OCI-LY3 (cell line): ENCODE data around the gene OSBPL2.

Source experiments
- H2AFZ ChIP-seq: fragments of 200-600, 300-600 bp; shearing (Covaris generic); 2 replicates; pipeline ENCODE4 v1.6.0; 2014; ENCODE audit warnings: antibody characterized with exemption, low read depth, low read length
- H3K27ac ChIP-seq: fragments of 200-600, 300-600 bp; sonication (generic); 2 replicates; pipeline ENCODE4 v1.5.1; 2014; ENCODE audit warnings: mild to moderate bottlenecking, low read length, moderate library complexity, mixed read lengths
- H3K27me3 ChIP-seq: fragments of 200-600, 300-600 bp; sonication (generic); 2 replicates; pipeline ENCODE4 v1.6.1; 2014; ENCODE audit warnings: low read depth, low read length, mixed read lengths
- H3K36me3 ChIP-seq: fragments of 200-600, 300-600 bp; sonication (generic); replicated peaks from 2 replicates; pipeline ENCODE3; 2014; ENCODE audit warnings: low read depth, low read length, mixed read lengths
- H3K4me1 ChIP-seq: fragments of 300-600, 200-600 bp; sonication (generic); 2 replicates; pipeline ENCODE4 v1.6.1; 2014; ENCODE audit warnings: low read length, mixed read lengths
- H3K4me2 ChIP-seq: fragments of 200-600, 300-600 bp; sonication (generic); 2 replicates; pipeline ENCODE4 v1.6.1; 2014; ENCODE audit warnings: low read length, mixed read lengths
- H3K4me3 ChIP-seq: fragments of 300-600, 200-600 bp; sonication (generic); 2 replicates; pipeline ENCODE4 v1.5.1; 2014; ENCODE audit warnings: antibody characterized with exemption, mild to moderate bottlenecking, low read length, moderate library complexity
- H3K79me2 ChIP-seq: fragments of 300-600, 200-600 bp; shearing (Covaris generic); 2 replicates; pipeline ENCODE4 v1.6.1; 2014; ENCODE audit warnings: mild to moderate bottlenecking, low read length, mixed read lengths
- H3K9ac ChIP-seq: fragments of 300-600, 200-600 bp; shearing (Covaris generic); 2 replicates; pipeline ENCODE4 v1.6.0; 2014; ENCODE audit warnings: mild to moderate bottlenecking, low read length, moderate library complexity
- H3K9me3 ChIP-seq: fragments of 200-600, 300-600 bp; shearing (Covaris generic); 2 replicates; pipeline ENCODE4 v1.6.1; 2014; ENCODE audit warnings: low read length, mixed read lengths; ENCODE audit not compliant: insufficient read depth
- H4K20me1 ChIP-seq: fragments of 200-600, 300-600 bp; sonication (generic); 2 replicates; pipeline ENCODE4 v1.6.1; 2016; ENCODE audit warnings: low read length, mixed read lengths; ENCODE audit not compliant: insufficient read depth
- EZH2phosphoT487 ChIP-seq: fragments of 200-600 bp; shearing (Covaris generic); IDR thresholded peaks from 2 replicates; pipeline ENCODE4 v1.6.1; 2018; ENCODE audit warnings: antibody characterized with exemption, mixed run types, low read depth
- TF ChIP-seq, protein P1 (sequence below): fragments of 200-600, 300-600 bp; sonication (generic); IDR thresholded peaks from 2 replicates; pipeline ENCODE4 v1.5.1; 2014; ENCODE audit warnings: antibody characterized with exemption, low read length, low read depth

Gene OSBPL2

DNA sequence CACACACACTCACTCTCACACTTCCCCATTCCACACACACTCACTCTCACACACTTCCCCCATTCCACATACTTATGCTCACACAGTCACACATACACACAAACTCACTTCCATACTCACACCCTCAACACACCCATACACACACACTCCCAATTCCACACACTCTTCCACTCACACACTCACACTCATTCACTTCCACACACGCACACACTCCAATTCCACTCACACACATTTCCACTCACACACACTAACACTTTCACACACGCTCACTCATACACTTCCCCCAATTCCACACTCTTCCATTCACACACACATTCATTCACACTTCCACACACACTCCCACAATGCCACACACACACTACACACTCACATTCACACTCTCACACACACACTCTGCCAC is 8.0 kb upstream of the OSBPL2 start:
- Histone ChIP-seq H3K4me1 (no peaks in the 10 kb centered on the region), H3K36me3 (no peaks in the 10 kb centered on the region), H3K27ac (no peak overlapping the region), H3K4me3 (no peak overlapping the region), H3K9ac (no peak overlapping the region), H3K4me2 (no peak overlapping the region), H3K27me3 (no peaks in the 10 kb centered on the region), H4K20me1 (no peaks in the 10 kb centered on the region), H3K9me3 (no peaks in the 10 kb centered on the region), H2AFZ (no peak overlapping the region), H3K79me2 (no peaks in the 10 kb centered on the region)
- TF ChIP-seq EZH2phosphoT487: no peak
- TF ChIP-seq, protein P1, sequence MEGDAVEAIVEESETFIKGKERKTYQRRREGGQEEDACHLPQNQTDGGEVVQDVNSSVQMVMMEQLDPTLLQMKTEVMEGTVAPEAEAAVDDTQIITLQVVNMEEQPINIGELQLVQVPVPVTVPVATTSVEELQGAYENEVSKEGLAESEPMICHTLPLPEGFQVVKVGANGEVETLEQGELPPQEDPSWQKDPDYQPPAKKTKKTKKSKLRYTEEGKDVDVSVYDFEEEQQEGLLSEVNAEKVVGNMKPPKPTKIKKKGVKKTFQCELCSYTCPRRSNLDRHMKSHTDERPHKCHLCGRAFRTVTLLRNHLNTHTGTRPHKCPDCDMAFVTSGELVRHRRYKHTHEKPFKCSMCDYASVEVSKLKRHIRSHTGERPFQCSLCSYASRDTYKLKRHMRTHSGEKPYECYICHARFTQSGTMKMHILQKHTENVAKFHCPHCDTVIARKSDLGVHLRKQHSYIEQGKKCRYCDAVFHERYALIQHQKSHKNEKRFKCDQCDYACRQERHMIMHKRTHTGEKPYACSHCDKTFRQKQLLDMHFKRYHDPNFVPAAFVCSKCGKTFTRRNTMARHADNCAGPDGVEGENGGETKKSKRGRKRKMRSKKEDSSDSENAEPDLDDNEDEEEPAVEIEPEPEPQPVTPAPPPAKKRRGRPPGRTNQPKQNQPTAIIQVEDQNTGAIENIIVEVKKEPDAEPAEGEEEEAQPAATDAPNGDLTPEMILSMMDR: no peak

DNA sequence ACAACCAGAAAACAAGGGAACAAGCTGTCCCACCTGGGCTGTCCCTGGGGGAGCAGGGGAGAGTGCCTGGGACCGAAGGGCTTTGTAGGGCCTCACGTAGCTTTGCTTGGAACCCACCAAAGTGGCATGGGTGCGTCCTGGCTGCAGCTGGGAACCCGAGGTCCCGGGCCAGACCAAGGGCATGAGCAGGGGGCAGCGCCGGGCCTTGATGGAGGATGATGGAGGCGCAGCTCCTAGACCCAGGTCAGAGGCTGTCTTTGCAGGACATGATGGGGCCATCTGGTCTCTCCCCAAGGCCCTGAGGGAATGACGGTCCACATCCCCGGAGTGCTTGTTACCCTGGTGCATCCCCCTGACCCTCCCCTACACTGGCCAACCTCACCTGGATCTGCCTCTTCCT is 7.6 kb upstream of the OSBPL2 start:
- no peak overlapping the region for H3K4me2 ChIP-seq
- no peaks in the 10 kb centered on the region for H3K27me3 ChIP-seq
- H3K27ac ChIP-seq: no peak overlapping the region
- no peak overlapping the region for H3K9ac ChIP-seq
- H3K79me2 ChIP-seq: no peaks in the 10 kb centered on the region
- H4K20me1 ChIP-seq: no peaks in the 10 kb centered on the region
- TF ChIP-seq EZH2phosphoT487: no peak
- TF ChIP-seq, protein P1: no peak
- H3K9me3 ChIP-seq: no peaks in the 10 kb centered on the region
- no peak overlapping the region for H3K4me3 ChIP-seq
- no peaks in the 10 kb centered on the region for H3K36me3 ChIP-seq
- no peaks in the 10 kb centered on the region for H3K4me1 ChIP-seq
- H2AFZ ChIP-seq: no peak overlapping the region

DNA sequence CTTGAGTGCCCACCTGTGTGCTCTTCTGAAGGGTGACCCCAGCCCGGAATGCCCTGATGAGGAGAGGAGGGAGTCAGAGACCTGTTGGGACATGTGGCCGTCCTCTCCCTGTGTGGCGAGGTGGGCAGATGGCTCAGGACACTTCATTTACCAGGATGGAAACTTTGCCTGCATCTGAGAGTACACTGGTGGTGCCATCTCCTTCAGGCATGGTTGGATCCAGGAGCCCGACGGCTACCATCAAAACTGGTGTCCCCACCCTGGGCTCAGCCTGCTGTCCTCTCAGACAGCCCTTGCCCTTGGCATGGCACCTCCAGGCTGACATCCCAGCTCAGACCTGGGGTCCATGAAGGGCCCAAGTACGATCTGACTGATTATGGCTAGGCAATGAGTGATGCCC is 7.0 kb upstream of the OSBPL2 start:
- TF ChIP-seq, protein P1: no peak
- no peak for TF ChIP-seq EZH2phosphoT487
- H3K79me2 ChIP-seq: no peaks in the 10 kb centered on the region
- H3K9me3 ChIP-seq: no peaks in the 10 kb centered on the region
- no peak overlapping the region for H3K4me2 ChIP-seq
- H3K4me3 ChIP-seq: no peak overlapping the region
- H3K27me3 ChIP-seq: no peaks in the 10 kb centered on the region
- H3K9ac ChIP-seq: no peak overlapping the region
- H3K4me1 ChIP-seq: no peaks in the 10 kb centered on the region
- H4K20me1 ChIP-seq: no peaks in the 10 kb centered on the region
- H3K36me3 ChIP-seq: no peaks in the 10 kb centered on the region
- H2AFZ ChIP-seq: no peak overlapping the region
- H3K27ac ChIP-seq: no peak overlapping the region

DNA sequence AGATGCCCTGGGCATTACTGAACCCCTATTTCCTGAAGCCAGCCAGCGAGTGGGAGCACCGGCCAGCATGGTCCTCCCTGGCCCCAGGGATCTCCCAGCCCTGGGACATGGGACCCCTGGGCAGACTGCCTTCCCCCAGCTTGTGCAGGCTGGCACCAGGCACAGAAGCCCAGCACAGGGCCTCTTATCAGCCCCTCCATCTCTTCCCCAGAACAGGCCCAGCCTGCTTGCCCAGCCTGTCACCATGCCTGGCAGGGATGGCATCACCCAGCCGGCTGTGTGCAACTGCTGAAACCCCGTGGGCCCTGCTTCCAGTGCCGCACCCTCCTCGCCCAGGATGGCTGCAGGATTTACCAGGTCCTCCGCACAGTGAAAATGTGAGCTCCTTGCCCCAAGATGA is 6.1 kb upstream of the OSBPL2 start:
- Histone ChIP-seq H2AFZ (no peak overlapping the region), H3K9ac (no peak overlapping the region), H3K36me3 (no peaks in the 10 kb centered on the region), H3K27me3 (no peaks in the 10 kb centered on the region), H3K9me3 (no peaks in the 10 kb centered on the region), H4K20me1 (no peaks in the 10 kb centered on the region), H3K79me2 (no peaks in the 10 kb centered on the region), H3K27ac (no peak overlapping the region), H3K4me1 (no peaks in the 10 kb centered on the region), H3K4me3 (no peak overlapping the region), H3K4me2 (no peak overlapping the region)
- no peak for TF ChIP-seq EZH2phosphoT487
- TF ChIP-seq, protein P1: no peak
